ENCODE data around the gene JOSD1.

The JOSD1 gene

GRCh38 chr22:38739300-38740055 is 38.7 kb upstream of the JOSD1 start:
- Histone ChIP-seq H3K27ac (ENCODE audit: low read depth, low read length) (no peak overlapping the region), H4K5ac (ENCODE audit: low read length) (no peak overlapping the region), H2AK5ac (ENCODE audit: low read length) (no peak overlapping the region), H3K79me2 (ENCODE audit: control insufficient read depth, insufficient read depth, low read length) (no peaks in the 10 kb centered on the region), H2BK120ac (ENCODE audit: low read depth, low read length) (no peak overlapping the region), H3K79me1 (ENCODE audit: low read length) (no peaks in the 10 kb centered on the region), H3K18ac (ENCODE audit: low read length) (no peak overlapping the region), H3K4me1 (ENCODE audit: control insufficient read depth, low read depth, low read length) (no peaks in the 10 kb centered on the region), H3K9ac (ENCODE audit: low read length) (no peak overlapping the region), H2BK5ac (ENCODE audit: low read length) (no peak overlapping the region), H3K4me2 (ENCODE audit: low read length) (no peak overlapping the region), H2BK15ac (replicated peaks; ENCODE audit: low read depth) (no peak overlapping the region), H3K4ac (ENCODE audit: low read depth, low read length) (no peak overlapping the region), H3K56ac (ENCODE audit: low read length) (no peak overlapping the region), H3K36me3 (ENCODE audit: control insufficient read depth, insufficient read depth, low read length) (peaks cover 14% of the 10 kb centered on the region), H4K8ac (ENCODE audit: low read depth, low read length) (no peak overlapping the region), H3K23ac (ENCODE audit: low read length) (no peak overlapping the region), H3K4me3 (ENCODE audit: low read length) (no peak overlapping the region), H3K27me3 (ENCODE audit: insufficient read depth, low read length, poor library complexity) (no peaks in the 10 kb centered on the region)
- WGBS (ENCODE audit: extremely low coverage, insufficient coverage, low lambda C conversion rate) = no CpG with 5 or more reads among the region's 20 CpGs
- no peak for DNase-seq

- no peak overlapping the region for H2BK5ac ChIP-seq (ENCODE audit: low read length)
- no peak overlapping the region for H3K27ac ChIP-seq (ENCODE audit: low read depth, low read length)
- no peak overlapping the region for H3K4ac ChIP-seq (ENCODE audit: low read depth, low read length)
- no CpG with 5 or more reads among the region's 18 CpGs for WGBS (ENCODE audit: extremely low coverage, insufficient coverage, low lambda C conversion rate)
- no peak overlapping the region for H2AK5ac ChIP-seq (ENCODE audit: low read length)
- H3K18ac ChIP-seq (ENCODE audit: low read length) = no peak overlapping the region
- no peak overlapping the region for H3K9ac ChIP-seq (ENCODE audit: low read length)
- H3K79me2 ChIP-seq (ENCODE audit: control insufficient read depth, insufficient read depth, low read length) = no peaks in the 10 kb centered on the region
- no peak overlapping the region for H3K56ac ChIP-seq (ENCODE audit: low read length)
- H2BK120ac ChIP-seq (ENCODE audit: low read depth, low read length) = no peak overlapping the region
- no peak for DNase-seq
- H2BK15ac ChIP-seq (replicated peaks; ENCODE audit: low read depth) = no peak overlapping the region
- no peak overlapping the region for H4K8ac ChIP-seq (ENCODE audit: low read depth, low read length)
- H3K4me2 ChIP-seq (ENCODE audit: low read length) = no peak overlapping the region
- no peak overlapping the region for H3K23ac ChIP-seq (ENCODE audit: low read length)
- H3K36me3 ChIP-seq (ENCODE audit: control insufficient read depth, insufficient read depth, low read length) = peaks cover 14% of the 10 kb centered on the region
- H3K4me1 ChIP-seq (ENCODE audit: control insufficient read depth, low read depth, low read length) = no peaks in the 10 kb centered on the region
- no peaks in the 10 kb centered on the region for H3K27me3 ChIP-seq (ENCODE audit: insufficient read depth, low read length, poor library complexity)
- H3K79me1 ChIP-seq (ENCODE audit: low read length) = no peaks in the 10 kb centered on the region
- no peak overlapping the region for H4K5ac ChIP-seq (ENCODE audit: low read length)
- no peak overlapping the region for H3K4me3 ChIP-seq (ENCODE audit: low read length)
Measured at GRCh38 chr22:38738475-38739070, 37.8 kb upstream of the JOSD1 start.

- peaks cover 14% of the 10 kb centered on the region for H3K36me3 ChIP-seq (ENCODE audit: control insufficient read depth, insufficient read depth, low read length)
- WGBS (ENCODE audit: extremely low coverage, insufficient coverage, low lambda C conversion rate) = no CpG with 5 or more reads among the region's 21 CpGs
- DNase-seq = no peak
Measured at GRCh38 chr22:38737302-38738060, 36.7 kb upstream of the JOSD1 start.

GRCh38 chr22:38736257-38736570 is 35.5 kb upstream of the JOSD1 start:
- no peak overlapping the region for H2BK120ac ChIP-seq (ENCODE audit: low read depth, low read length)
- DNase-seq = no peak
- H3K56ac ChIP-seq (ENCODE audit: low read length) = no peak overlapping the region
- H3K27ac ChIP-seq (ENCODE audit: low read depth, low read length) = no peak overlapping the region
- no peak overlapping the region for H2AK5ac ChIP-seq (ENCODE audit: low read length)
- no peak overlapping the region for H2BK5ac ChIP-seq (ENCODE audit: low read length)
- H4K8ac ChIP-seq (ENCODE audit: low read depth, low read length) = no peak overlapping the region
- no peak overlapping the region for H3K9ac ChIP-seq (ENCODE audit: low read length)
- no peaks in the 10 kb centered on the region for H3K4me1 ChIP-seq (ENCODE audit: control insufficient read depth, low read depth, low read length)
- H4K5ac ChIP-seq (ENCODE audit: low read length) = no peak overlapping the region
- no peak overlapping the region for H3K18ac ChIP-seq (ENCODE audit: low read length)
- H3K36me3 ChIP-seq (ENCODE audit: control insufficient read depth, insufficient read depth, low read length) = peaks cover 16% of the 10 kb centered on the region
- H2BK15ac ChIP-seq (replicated peaks; ENCODE audit: low read depth) = no peak overlapping the region
- H3K79me1 ChIP-seq (ENCODE audit: low read length) = no peaks in the 10 kb centered on the region
- no peak overlapping the region for H3K4me3 ChIP-seq (ENCODE audit: low read length)
- no peak overlapping the region for H3K4ac ChIP-seq (ENCODE audit: low read depth, low read length)
- WGBS (ENCODE audit: extremely low coverage, insufficient coverage, low lambda C conversion rate) = no CpG with 5 or more reads among the region's 7 CpGs
- no peaks in the 10 kb centered on the region for H3K79me2 ChIP-seq (ENCODE audit: control insufficient read depth, insufficient read depth, low read length)
- H3K23ac ChIP-seq (ENCODE audit: low read length) = no peak overlapping the region
- no peaks in the 10 kb centered on the region for H3K27me3 ChIP-seq (ENCODE audit: insufficient read depth, low read length, poor library complexity)
- H3K4me2 ChIP-seq (ENCODE audit: low read length) = no peak overlapping the region

More at GRCh38 chr22:38737302-38738060, 36.7 kb upstream of the JOSD1 start:
- no peak overlapping the region for H2AK5ac ChIP-seq (ENCODE audit: low read length)
- H3K79me1 ChIP-seq (ENCODE audit: low read length) = no peaks in the 10 kb centered on the region
- no peak overlapping the region for H2BK15ac ChIP-seq (replicated peaks; ENCODE audit: low read depth)
- H3K27ac ChIP-seq (ENCODE audit: low read depth, low read length) = no peak overlapping the region
- no peak overlapping the region for H3K23ac ChIP-seq (ENCODE audit: low read length)
- no peak overlapping the region for H2BK5ac ChIP-seq (ENCODE audit: low read length)
- no peak overlapping the region for H3K4ac ChIP-seq (ENCODE audit: low read depth, low read length)
- H2BK120ac ChIP-seq (ENCODE audit: low read depth, low read length) = no peak overlapping the region
- H3K27me3 ChIP-seq (ENCODE audit: insufficient read depth, low read length, poor library complexity) = no peaks in the 10 kb centered on the region
- no peak overlapping the region for H4K8ac ChIP-seq (ENCODE audit: low read depth, low read length)
- H3K4me2 ChIP-seq (ENCODE audit: low read length) = no peak overlapping the region
- no peak overlapping the region for H4K5ac ChIP-seq (ENCODE audit: low read length)
- H3K79me2 ChIP-seq (ENCODE audit: control insufficient read depth, insufficient read depth, low read length) = no peaks in the 10 kb centered on the region
- no peaks in the 10 kb centered on the region for H3K4me1 ChIP-seq (ENCODE audit: control insufficient read depth, low read depth, low read length)
- no peak overlapping the region for H3K9ac ChIP-seq (ENCODE audit: low read length)
- H3K4me3 ChIP-seq (ENCODE audit: low read length) = no peak overlapping the region
- no peak overlapping the region for H3K56ac ChIP-seq (ENCODE audit: low read length)
- H3K18ac ChIP-seq (ENCODE audit: low read length) = no peak overlapping the region

- H3K4me2 ChIP-seq (ENCODE audit: low read length) = no peak overlapping the region
- no peak overlapping the region for H4K5ac ChIP-seq (ENCODE audit: low read length)
- peaks cover 16% of the 10 kb centered on the region for H3K36me3 ChIP-seq (ENCODE audit: control insufficient read depth, insufficient read depth, low read length)
- no peak for DNase-seq
- no CpG with 5 or more reads among the region's 15 CpGs for WGBS (ENCODE audit: extremely low coverage, insufficient coverage, low lambda C conversion rate)
- H2BK120ac ChIP-seq (ENCODE audit: low read depth, low read length) = no peak overlapping the region
- no peak overlapping the region for H2BK15ac ChIP-seq (replicated peaks; ENCODE audit: low read depth)
- H3K4ac ChIP-seq (ENCODE audit: low read depth, low read length) = no peak overlapping the region
- H3K79me1 ChIP-seq (ENCODE audit: low read length) = no peaks in the 10 kb centered on the region
- H3K18ac ChIP-seq (ENCODE audit: low read length) = no peak overlapping the region
- H4K8ac ChIP-seq (ENCODE audit: low read depth, low read length) = no peak overlapping the region
- H3K79me2 ChIP-seq (ENCODE audit: control insufficient read depth, insufficient read depth, low read length) = no peaks in the 10 kb centered on the region
- H3K23ac ChIP-seq (ENCODE audit: low read length) = no peak overlapping the region
- H3K27ac ChIP-seq (ENCODE audit: low read depth, low read length) = no peak overlapping the region
- no peak overlapping the region for H2AK5ac ChIP-seq (ENCODE audit: low read length)
- H3K4me3 ChIP-seq (ENCODE audit: low read length) = no peak overlapping the region
- no peak overlapping the region for H2BK5ac ChIP-seq (ENCODE audit: low read length)
- H3K4me1 ChIP-seq (ENCODE audit: control insufficient read depth, low read depth, low read length) = no peaks in the 10 kb centered on the region
- H3K27me3 ChIP-seq (ENCODE audit: insufficient read depth, low read length, poor library complexity) = no peaks in the 10 kb centered on the region
- H3K9ac ChIP-seq (ENCODE audit: low read length) = no peak overlapping the region
- H3K56ac ChIP-seq (ENCODE audit: low read length) = no peak overlapping the region
Measured at GRCh38 chr22:38735465-38736256, 34.9 kb upstream of the JOSD1 start.
